NT2/D1 (cell line): ENCODE results near the gene TGFBR2.

Experiments used
- SUZ12 ChIP-seq: IDR thresholded peaks from 2 replicates; pipeline ENCODE4 v1.6.1; 2011; ENCODE audit not compliant: insufficient read length, insufficient read depth; ENCODE audit errors: extremely low read depth
- YY1 ChIP-seq: IDR thresholded peaks from 2 replicates; pipeline ENCODE4 v1.6.1; 2011; ENCODE audit not compliant: insufficient read length, insufficient read depth
- ZNF274 ChIP-seq: IDR thresholded peaks from 2 replicates; pipeline ENCODE4 v1.6.1; 2011; ENCODE audit warnings: mild to moderate bottlenecking, low read depth, low read length

GRCh38 chr3:30576946-30577345 is 29.5 kb upstream of the TGFBR2 start:
- TF ChIP-seq YY1 (no peak), SUZ12 (no peak), ZNF274 (no peak)
